Psoas muscle (tissue), 8 donors: ENCODE results near the gene ADGRG6. TPM values are rescaled to one million over a fixed set of nuclear protein-coding genes. Genes with fewer than 3 reads are reported as not detected.

Experiments
- ATAC-seq, 4 donors: fragments of 200-7000 bp; cut with Tn5 transposase; one replicate each; pipeline ENCODE4 v1.9.1; 2020; ENCODE audit warnings: moderate library complexity in 3 of 4, mild to moderate bottlenecking in 2 of 4
- DNase-seq, 2 donors: peaks; one replicate each; pipeline ENCODE4 v3.0.0-alpha.2; 2020
- H3K27ac ChIP-seq: fragments of 200-600 bp; one replicate; pipeline ENCODE4 v1.8.0; 2022
- H3K27me3 ChIP-seq, 3 donors: fragments of 200-600 bp in 1 of 3; one replicate each; pipeline versions ENCODE4 v1.6.1 to v1.8.0; 2013 to 2022; ENCODE audit warnings: low read length in 2 of 3, mild to moderate bottlenecking in 2 of 3, moderate library complexity in 1 of 3; ENCODE audit not compliant: insufficient read depth in 3 of 3
- H3K36me3 ChIP-seq, 2 donors: fragments of 200-600 bp in 1 of 2; one replicate each; pipeline versions ENCODE4 v1.6.1 to v1.8.0; 2013 to 2022; ENCODE audit warnings: low read depth in 1 of 2, mild to moderate bottlenecking in 1 of 2, moderate library complexity in 1 of 2; ENCODE audit not compliant: insufficient read depth in 1 of 2
- H3K4me1 ChIP-seq: fragments of 200-600 bp; one replicate; pipeline ENCODE4 v1.8.0; 2022
- H3K4me3 ChIP-seq: fragments of 200-600 bp; one replicate; pipeline ENCODE4 v1.8.0; 2022; ENCODE audit warnings: mild to moderate bottlenecking
- H3K9me3 ChIP-seq: fragments of 200-600 bp; one replicate; pipeline ENCODE4 v1.8.0; 2022
- WGBS, 3 donors: extraction: QIAGEN DNeasy Blood & Tissue Kit; methylation state at CpG; one replicate each; pipeline versions ENCODE4 v1.1.6 to v1.1.7; 2013; 5-methylcytosine and 5-hydroxymethylcytosine counted together
- intact Hi-C, 2 donors: fragments of 100-400 bp; cut with DNase I; formaldehyde crosslinking; loops; one replicate each; pipeline versions ENCODE4 v1.11.0 to v1.14.2; 2022
- polyA plus RNA-seq, 3 donors: library from polyadenylated mRNA; stranded (reverse); fragments of 200-250 nt; gene quantifications; one replicate each; pipeline ENCODE4 v1.2.3, GENCODE V29; 2013
- total RNA-seq, 4 donors: library from RNA; stranded (reverse); fragmentation: NEBNext Ultra II Directional in 2 of 4; extraction: Animal tissue kit (Norgen Biotek cat#: 25700) in 2 of 4; gene quantifications; one replicate each; pipeline versions ENCODE4 v1.2.1 to v1.2.4, GENCODE V29; 2021 to 2023
- TF ChIP-seq, protein P1 (sequence below): fragments of 200-600 bp; IDR thresholded peaks from one replicate; pipeline ENCODE4 v1.8.0; 2022; ENCODE audit warnings: antibody characterized with exemption
- donor health status: healthy with polysubstance abuse.
- donor health status: DM: no; HTN: no; CAD: no; lungs with moderate emphysema.
- donor health status: Bipolar disorder and iron deficiency.
- donor health status: healthy.
- donor health status: DM: yes; HTN: yes; CAD: no.
- donor health status: DM: no; HTN: no; CAD: no.
- donor health status: DM: no; HTN: no; CAD: no.
- donor health status: DM: yes; HTN: yes; CAD: no.

The ADGRG6 gene
- total and polyA plus RNA-seq, 7 donors, result 0.32 to 2.3 (median 0.59) TPM

DNA sequence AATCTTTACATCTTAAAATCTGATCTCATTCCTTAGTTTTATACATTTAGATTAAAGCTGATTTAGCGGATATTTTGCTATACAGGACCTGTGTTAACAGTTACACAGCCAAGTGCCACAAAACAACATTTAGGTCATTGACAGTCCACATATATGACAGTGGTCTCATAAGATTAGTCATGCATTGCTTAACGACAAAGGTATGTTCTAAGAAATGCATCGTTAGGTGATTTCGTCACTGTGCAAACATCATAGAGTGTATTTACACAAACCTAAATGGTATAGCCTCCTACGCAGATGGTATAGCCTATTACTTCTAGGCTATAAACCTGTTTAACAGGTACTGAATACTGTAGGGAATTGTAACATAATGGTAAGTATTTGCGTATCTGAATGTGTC is 21.6 kb downstream of the ADGRG6 start:
- H3K27ac ChIP-seq, result no peak overlapping the region
- H3K36me3 ChIP-seq, result no peaks in the 10 kb centered on the region
- TF ChIP-seq, protein P1, sequence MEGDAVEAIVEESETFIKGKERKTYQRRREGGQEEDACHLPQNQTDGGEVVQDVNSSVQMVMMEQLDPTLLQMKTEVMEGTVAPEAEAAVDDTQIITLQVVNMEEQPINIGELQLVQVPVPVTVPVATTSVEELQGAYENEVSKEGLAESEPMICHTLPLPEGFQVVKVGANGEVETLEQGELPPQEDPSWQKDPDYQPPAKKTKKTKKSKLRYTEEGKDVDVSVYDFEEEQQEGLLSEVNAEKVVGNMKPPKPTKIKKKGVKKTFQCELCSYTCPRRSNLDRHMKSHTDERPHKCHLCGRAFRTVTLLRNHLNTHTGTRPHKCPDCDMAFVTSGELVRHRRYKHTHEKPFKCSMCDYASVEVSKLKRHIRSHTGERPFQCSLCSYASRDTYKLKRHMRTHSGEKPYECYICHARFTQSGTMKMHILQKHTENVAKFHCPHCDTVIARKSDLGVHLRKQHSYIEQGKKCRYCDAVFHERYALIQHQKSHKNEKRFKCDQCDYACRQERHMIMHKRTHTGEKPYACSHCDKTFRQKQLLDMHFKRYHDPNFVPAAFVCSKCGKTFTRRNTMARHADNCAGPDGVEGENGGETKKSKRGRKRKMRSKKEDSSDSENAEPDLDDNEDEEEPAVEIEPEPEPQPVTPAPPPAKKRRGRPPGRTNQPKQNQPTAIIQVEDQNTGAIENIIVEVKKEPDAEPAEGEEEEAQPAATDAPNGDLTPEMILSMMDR, result no peak
- intact Hi-C loops, result no loop called here
- H3K9me3 ChIP-seq, result no peaks in the 10 kb centered on the region
- no peaks in the 10 kb centered on the region for H3K4me1 ChIP-seq
- no peak for DNase-seq
- ATAC-seq, result no peak
- WGBS, 3 donors, result 81 to 88% (median 82%) methylated on average over 6 of the region's 6 CpGs
- no peaks in the 10 kb centered on the region for H3K27me3 ChIP-seq
- H3K4me3 ChIP-seq, result no peak overlapping the region

- H3K36me3 ChIP-seq, result no peaks in the 10 kb centered on the region
- TF ChIP-seq, protein P1, result no peak
- H3K27me3 ChIP-seq, result no peaks in the 10 kb centered on the region
- H3K4me3 ChIP-seq, result no peak overlapping the region
- intact Hi-C loops, result no loop called here
- 88 to 92% (median 89%) methylated on average over 1 of the region's 1 CpG for WGBS, 3 donors
- H3K9me3 ChIP-seq, result no peaks in the 10 kb centered on the region
- no peak for DNase-seq
- H3K4me1 ChIP-seq, result no peaks in the 10 kb centered on the region
- no peak overlapping the region for H3K27ac ChIP-seq
- no peak for ATAC-seq
Observed at GRCh38 chr6:142324111-142324510, 22.3 kb downstream of the ADGRG6 start.

DNA sequence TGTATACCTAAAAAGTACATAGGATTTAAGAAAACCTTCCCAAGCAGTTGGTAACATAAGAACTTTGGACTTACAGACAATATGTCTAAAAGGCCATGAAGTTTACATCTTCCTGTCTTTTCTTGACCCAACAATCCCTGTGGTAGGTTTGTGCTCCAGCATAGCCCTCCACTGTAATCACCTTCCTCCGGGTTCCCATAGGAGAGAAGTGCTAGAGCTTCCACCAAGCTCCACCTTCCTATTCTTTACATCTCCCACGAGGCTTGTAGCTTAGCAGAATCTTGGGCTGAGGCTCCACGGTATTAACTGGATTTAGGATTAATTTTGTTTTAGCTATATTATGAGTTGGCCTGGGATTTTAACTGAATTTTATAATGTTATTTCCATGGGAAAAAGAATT is 23.3 kb downstream of the ADGRG6 start:
- no peaks in the 10 kb centered on the region for H3K4me1 ChIP-seq
- no peaks in the 10 kb centered on the region for H3K27me3 ChIP-seq
- no peak overlapping the region for H3K27ac ChIP-seq
- 49 to 63% (median 58%) methylated on average over 3 of the region's 3 CpGs for WGBS, 3 donors
- TF ChIP-seq, protein P1, result no peak
- DNase-seq (no peak), ATAC-seq (no peak)
- H3K36me3 ChIP-seq, result no peaks in the 10 kb centered on the region
- intact Hi-C loops, result no loop called here
- H3K4me3 ChIP-seq, result no peak overlapping the region
- H3K9me3 ChIP-seq, result no peaks in the 10 kb centered on the region

GRCh38 chr6:142326540-142326939 is 24.7 kb downstream of the ADGRG6 start:
- no peak for DNase-seq
- H3K4me3 ChIP-seq, result no peak overlapping the region
- WGBS, 3 donors, result 48 to 61% (median 55%) methylated on average over 1 of the region's 1 CpG
- no peaks in the 10 kb centered on the region for H3K4me1 ChIP-seq
- H3K27me3 ChIP-seq, result no peaks in the 10 kb centered on the region
- TF ChIP-seq, protein P1, result no peak
- ATAC-seq, result no peak
- no peaks in the 10 kb centered on the region for H3K9me3 ChIP-seq
- intact Hi-C loops, result no loop called here
- H3K36me3 ChIP-seq, result no peaks in the 10 kb centered on the region
- no peak overlapping the region for H3K27ac ChIP-seq

DNA sequence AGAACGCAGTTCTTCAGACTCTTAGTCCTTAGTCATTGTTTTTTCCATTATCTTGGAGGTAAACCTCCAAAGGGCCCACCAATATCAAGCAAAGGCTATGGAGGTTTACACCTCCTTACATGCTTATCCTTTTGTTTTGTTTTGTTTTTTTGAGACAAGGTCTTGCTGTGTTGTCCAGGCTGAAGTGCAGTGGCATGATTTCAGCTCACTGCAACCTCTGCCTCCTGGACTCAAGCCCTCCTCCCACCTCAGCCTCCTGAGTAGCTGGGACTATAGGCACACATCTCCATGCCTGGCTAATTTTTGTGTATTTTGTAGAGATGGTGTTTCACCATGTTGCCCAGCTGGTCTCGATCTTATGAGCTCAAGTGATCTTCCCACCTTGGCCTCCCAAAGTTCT is 26.3 kb downstream of the ADGRG6 start:
- TF ChIP-seq, protein P1, result no peak
- no peak overlapping the region for H3K4me3 ChIP-seq
- intact Hi-C loops, result no loop called here
- ATAC-seq (no peak), DNase-seq (no peak)
- H3K27ac ChIP-seq, result no peak overlapping the region
- H3K4me1 ChIP-seq, result no peaks in the 10 kb centered on the region
- no peaks in the 10 kb centered on the region for H3K27me3 ChIP-seq
- H3K36me3 ChIP-seq, result no peaks in the 10 kb centered on the region
- no peaks in the 10 kb centered on the region for H3K9me3 ChIP-seq
- WGBS, 3 donors, result 86 to 92% (median 90%) methylated on average over 2 of the region's 2 CpGs
